ENCODE data around the gene TACC2.
A peak's percentile ranks its signal among the peaks of the same experiment; 100 is the strongest.

- TF ChIP-seq CTCF (IDR thresholded peaks at IDR 0.05) = peak; percentile 30 to 94 (median 82)
- no peak for TF ChIP-seq POLR2A (IDR thresholded peaks at IDR 0.05)
Observed at GRCh38 chr10:122267849-122268737, 279.1 kb downstream of the TACC2 start.
